Astrocyte of the cerebellum (primary cell): Measurements from ENCODE around the gene ARRB2.

Experiments
- DNase-seq: peaks from one replicate; pipeline ENCODE4 v3.0.0-alpha.2; 2011; ENCODE audit warnings: low read depth
- H3K4me3 ChIP-seq: 2 replicates; pipeline ENCODE4 v1.5.1; 2011; ENCODE audit warnings: mild to moderate bottlenecking, low read depth, low read length, moderate library complexity
- in situ Hi-C: cut with HindIII; loops from 2 replicates; pipeline ENCODE4 v1.10.0; 2017; ENCODE audit warnings: low sequenced_read_pairs
- TF ChIP-seq, protein P1 (sequence below): IDR thresholded peaks from 2 replicates; pipeline ENCODE4 v1.5.1; 2012; ENCODE audit warnings: low read length, low read depth, moderate library complexity, mild to moderate bottlenecking; ENCODE audit errors: missing control alignments

The ARRB2 gene

DNA sequence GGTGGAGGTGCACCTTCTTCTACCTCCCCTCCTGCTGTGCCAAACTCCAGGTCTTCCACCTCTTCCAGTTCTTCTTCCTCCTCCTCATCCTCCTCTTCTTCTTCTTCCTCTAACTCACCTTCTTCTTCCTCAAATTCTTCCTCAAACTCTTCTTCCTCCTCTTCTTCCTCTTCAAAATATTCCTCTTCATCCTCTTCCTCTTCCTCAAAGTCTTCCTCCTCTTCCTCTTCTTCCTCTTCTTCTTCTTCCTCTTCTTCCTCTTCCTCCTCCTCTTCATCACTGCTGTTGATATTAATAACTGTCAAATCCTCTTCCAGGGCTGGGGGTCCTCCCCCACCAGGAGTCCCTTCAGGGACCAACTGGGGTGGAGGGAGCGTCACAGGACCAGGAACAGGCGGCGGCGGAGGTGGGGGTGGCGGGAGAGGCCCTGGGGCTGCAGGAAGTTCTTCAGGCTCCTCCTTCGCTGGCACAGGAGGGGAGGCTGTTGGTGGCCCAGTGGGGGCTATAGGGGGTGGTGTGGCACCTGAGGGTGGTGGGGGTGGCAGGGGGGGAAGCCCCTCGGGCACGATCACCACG lies 38.3 kb upstream of the ARRB2 start:
- in situ Hi-C loops, result no loop called here
- H3K4me3 ChIP-seq, result no peak overlapping the region
- DNase-seq, result no peak
- TF ChIP-seq, protein P1, sequence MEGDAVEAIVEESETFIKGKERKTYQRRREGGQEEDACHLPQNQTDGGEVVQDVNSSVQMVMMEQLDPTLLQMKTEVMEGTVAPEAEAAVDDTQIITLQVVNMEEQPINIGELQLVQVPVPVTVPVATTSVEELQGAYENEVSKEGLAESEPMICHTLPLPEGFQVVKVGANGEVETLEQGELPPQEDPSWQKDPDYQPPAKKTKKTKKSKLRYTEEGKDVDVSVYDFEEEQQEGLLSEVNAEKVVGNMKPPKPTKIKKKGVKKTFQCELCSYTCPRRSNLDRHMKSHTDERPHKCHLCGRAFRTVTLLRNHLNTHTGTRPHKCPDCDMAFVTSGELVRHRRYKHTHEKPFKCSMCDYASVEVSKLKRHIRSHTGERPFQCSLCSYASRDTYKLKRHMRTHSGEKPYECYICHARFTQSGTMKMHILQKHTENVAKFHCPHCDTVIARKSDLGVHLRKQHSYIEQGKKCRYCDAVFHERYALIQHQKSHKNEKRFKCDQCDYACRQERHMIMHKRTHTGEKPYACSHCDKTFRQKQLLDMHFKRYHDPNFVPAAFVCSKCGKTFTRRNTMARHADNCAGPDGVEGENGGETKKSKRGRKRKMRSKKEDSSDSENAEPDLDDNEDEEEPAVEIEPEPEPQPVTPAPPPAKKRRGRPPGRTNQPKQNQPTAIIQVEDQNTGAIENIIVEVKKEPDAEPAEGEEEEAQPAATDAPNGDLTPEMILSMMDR, result no peak

DNA sequence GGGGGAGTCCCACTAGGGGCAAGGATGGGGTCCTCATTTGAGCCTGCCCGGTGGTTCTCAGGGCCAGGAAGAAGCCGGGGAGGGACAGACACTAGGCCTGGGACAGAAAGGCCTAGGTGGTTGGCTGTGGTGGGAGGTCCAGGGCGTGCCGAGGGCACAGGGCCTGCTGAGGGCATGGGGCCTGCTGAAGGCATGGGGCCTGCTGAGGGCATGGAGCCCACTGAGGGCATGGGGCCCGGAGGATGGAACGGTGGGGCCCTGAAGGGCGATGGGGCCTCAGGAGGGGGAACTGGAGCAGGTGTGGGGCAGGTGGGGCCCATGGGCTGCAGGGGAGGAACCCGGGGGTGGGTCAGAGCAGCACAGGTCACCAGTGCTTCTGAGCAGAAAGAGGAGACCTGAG lies 37.7 kb upstream of the ARRB2 start:
- TF ChIP-seq, protein P1, result no peak
- no peak overlapping the region for H3K4me3 ChIP-seq
- in situ Hi-C loops, result no loop called here

DNA sequence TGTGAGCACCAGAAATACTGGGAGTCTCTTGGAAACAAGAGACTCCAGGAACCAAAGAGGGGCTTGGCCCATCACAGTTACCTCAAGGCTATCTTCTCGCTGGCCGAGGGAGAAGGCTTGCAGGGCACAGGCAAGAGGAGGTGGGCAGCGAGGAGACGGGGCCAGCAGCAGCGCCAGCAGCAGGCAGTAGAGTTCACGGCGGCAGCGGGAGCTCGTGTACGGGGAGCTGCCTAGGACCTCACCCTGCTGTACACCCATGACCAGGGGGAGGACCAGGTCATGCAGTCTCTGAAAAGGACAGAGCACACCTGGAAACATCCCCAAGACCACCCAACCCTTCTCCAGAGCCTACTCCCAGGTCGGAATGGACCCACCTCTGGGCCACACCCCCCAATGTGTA lies 37.3 kb upstream of the ARRB2 start:
- in situ Hi-C loops, result no loop called here
- DNase-seq, result no peak
- no peak overlapping the region for H3K4me3 ChIP-seq
- TF ChIP-seq, protein P1, result no peak

More for the DNA sequence above, 37.7 kb upstream of the ARRB2 start:
- DNase-seq, result no peak

DNA sequence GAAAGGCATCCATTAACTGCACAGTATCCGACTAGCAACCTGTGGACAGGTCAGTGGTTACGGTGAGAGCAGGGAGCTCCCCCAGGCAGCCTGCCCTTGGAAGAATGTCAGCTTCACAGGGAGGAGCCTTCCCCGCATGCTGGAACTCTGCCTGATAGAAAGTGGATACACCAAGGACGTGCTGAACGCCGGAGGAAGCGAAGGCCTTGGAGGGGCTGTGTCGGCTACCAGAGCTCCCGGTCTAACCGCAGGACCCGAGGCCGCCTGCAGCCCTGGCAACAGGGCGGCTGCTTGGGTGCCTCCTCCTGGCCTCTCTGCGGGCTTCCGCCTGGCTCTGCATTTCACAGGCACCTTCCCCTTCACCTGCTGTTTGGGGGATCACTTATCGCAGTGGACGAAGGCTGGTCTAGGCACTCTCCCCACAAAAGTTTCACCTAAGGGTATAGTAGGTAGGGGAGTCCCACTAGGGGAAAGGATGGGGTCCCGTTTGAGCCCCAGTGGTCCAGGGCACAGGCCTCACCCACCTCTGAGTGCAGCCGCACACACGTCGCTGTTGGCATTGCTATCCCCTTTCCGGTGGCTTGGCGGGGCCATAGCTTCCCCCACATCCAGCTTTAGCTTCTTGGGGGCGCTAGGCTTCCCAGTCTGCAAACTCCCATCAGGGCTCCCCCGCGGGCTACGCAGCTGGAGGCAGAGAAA lies 36.3 kb upstream of the ARRB2 start:
- TF ChIP-seq, protein P1, result no peak
- in situ Hi-C loops, result no loop called here
- no peak for DNase-seq
- no peak overlapping the region for H3K4me3 ChIP-seq

- no peak for DNase-seq
- in situ Hi-C loops, result no loop called here
- TF ChIP-seq, protein P1, result no peak
- no peak overlapping the region for H3K4me3 ChIP-seq
These were observed 35.8 kb upstream of the ARRB2 start for GRCh38 chr17:4674685-4674998.

DNA sequence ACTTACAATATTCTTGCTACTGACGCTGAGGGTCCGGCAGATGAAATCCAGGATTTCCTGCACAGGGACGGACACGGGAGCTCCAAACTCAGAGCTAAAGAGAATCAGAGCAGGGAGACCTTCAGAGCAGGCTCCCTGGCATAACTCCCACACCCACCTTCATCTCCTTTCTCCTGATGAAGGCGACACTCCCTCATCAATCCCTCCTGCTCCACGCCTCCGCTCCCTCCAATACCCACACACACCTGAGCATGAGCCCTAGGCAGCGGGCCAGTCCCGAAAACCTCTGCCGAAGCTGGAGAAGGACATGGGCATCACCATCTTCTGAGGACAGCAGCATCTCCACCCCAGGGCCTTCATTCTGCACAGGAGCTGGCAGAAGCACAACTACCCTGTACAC lies 34.6 kb upstream of the ARRB2 start:
- in situ Hi-C loops, result no loop called here
- TF ChIP-seq, protein P1, result no peak
- DNase-seq, result no peak
- H3K4me3 ChIP-seq, result no peak overlapping the region
